Trophoblast cell (in vitro differentiated cells and primary cell): Measurements from ENCODE around the gene PCARE.
A peak's percentile ranks its signal among the peaks of the same experiment; 100 is the strongest.

Experiments
- DNase-seq, 2 donors: peaks; one replicate each; pipeline ENCODE4 v3.0.0-alpha.2; 2016
- H2AFZ ChIP-seq: 2 replicates; pipeline ENCODE4 v1.6.1; 2013; ENCODE audit warnings: low read length, moderate library complexity, mild to moderate bottlenecking; ENCODE audit not compliant: insufficient read depth, poor library complexity
- H2AK5ac ChIP-seq: 2 replicates; pipeline ENCODE4 v1.6.1; 2013; ENCODE audit warnings: mild to moderate bottlenecking, low read length
- H2BK120ac ChIP-seq: 2 replicates; pipeline ENCODE4 v1.6.1; 2013; ENCODE audit warnings: low read length, mild to moderate bottlenecking, moderate library complexity; ENCODE audit not compliant: insufficient read depth, poor library complexity
- H2BK12ac ChIP-seq: 2 replicates; pipeline ENCODE4 v1.6.1; 2013; ENCODE audit warnings: mild to moderate bottlenecking, low read length, moderate library complexity
- H2BK5ac ChIP-seq: 2 replicates; pipeline ENCODE4 v1.6.1; 2013; ENCODE audit warnings: low read length, low read depth, moderate library complexity, mild to moderate bottlenecking; ENCODE audit not compliant: poor library complexity
- H3K14ac ChIP-seq: 2 replicates; pipeline ENCODE4 v1.6.1; 2013; ENCODE audit warnings: mild to moderate bottlenecking, low read length
- H3K18ac ChIP-seq: 2 replicates; pipeline ENCODE4 v1.6.1; 2013; ENCODE audit warnings: mild to moderate bottlenecking, low read length
- H3K23ac ChIP-seq: 2 replicates; pipeline ENCODE4 v1.6.1; 2013; ENCODE audit warnings: low read length
- H3K27ac ChIP-seq: 2 replicates; pipeline ENCODE4 v1.5.1; 2013; ENCODE audit warnings: low read depth, mild to moderate bottlenecking, inconsistent platforms, low read length, moderate library complexity
- H3K27me3 ChIP-seq: 2 replicates; pipeline ENCODE4 v1.6.1; 2013; ENCODE audit warnings: inconsistent platforms, mild to moderate bottlenecking, low read length, moderate library complexity; ENCODE audit not compliant: insufficient read depth
- H3K36me3 ChIP-seq, 2 experiments: 1 replicate in 1 of 2; 2 replicates in 1 of 2; pipeline ENCODE4 v1.6.1; 2013; ENCODE audit warnings: low read length in 2 of 2, mild to moderate bottlenecking in 2 of 2, moderate library complexity in 1 of 2; ENCODE audit not compliant: insufficient read depth in 2 of 2, control insufficient read depth in 1 of 2
- H3K4ac ChIP-seq: 2 replicates; pipeline ENCODE4 v1.6.1; 2013; ENCODE audit warnings: low read depth, mild to moderate bottlenecking, low read length, moderate library complexity
- H3K4me1 ChIP-seq, 2 experiments: 1 replicate in 1 of 2; 2 replicates in 1 of 2; pipeline ENCODE4 v1.6.1; 2013; ENCODE audit warnings: low read length in 2 of 2, mild to moderate bottlenecking in 2 of 2, moderate library complexity in 1 of 2; ENCODE audit not compliant: insufficient read depth in 2 of 2, control insufficient read depth in 1 of 2
- H3K4me2 ChIP-seq: 2 replicates; pipeline ENCODE4 v1.6.1; 2013; ENCODE audit warnings: inconsistent platforms, mild to moderate bottlenecking, low read length, moderate library complexity
- H3K4me3 ChIP-seq: 2 replicates; pipeline ENCODE4 v1.5.1; 2013; ENCODE audit warnings: mild to moderate bottlenecking, low read depth, low read length, inconsistent platforms
- H3K79me1 ChIP-seq: one replicate; pipeline ENCODE4 v1.6.1; 2013; ENCODE audit warnings: low read length
- H3K79me2 ChIP-seq: 2 replicates; pipeline ENCODE4 v1.6.1; 2013; ENCODE audit warnings: low read length, mild to moderate bottlenecking; ENCODE audit not compliant: control insufficient read depth, insufficient read depth, poor library complexity
- H3K9ac ChIP-seq: 2 replicates; pipeline ENCODE4 v1.6.1; 2013; ENCODE audit warnings: mild to moderate bottlenecking, low read length
- H3K9me3 ChIP-seq: 2 replicates; pipeline ENCODE4 v1.6.1; 2013; ENCODE audit warnings: low read depth, mild to moderate bottlenecking, control low read depth, inconsistent platforms, low read length; ENCODE audit not compliant: insufficient read depth
- H4K12ac ChIP-seq: 2 replicates; pipeline ENCODE4 v1.6.1; 2013; ENCODE audit warnings: low read depth, mild to moderate bottlenecking, low read length, moderate library complexity
- H4K8ac ChIP-seq: 2 replicates; pipeline ENCODE4 v1.6.1; 2013; ENCODE audit warnings: low read depth, mild to moderate bottlenecking, low read length, moderate library complexity
- H4K91ac ChIP-seq: one replicate; pipeline ENCODE4 v1.6.1; 2013; ENCODE audit warnings: low read depth, mild to moderate bottlenecking, low read length, moderate library complexity
- WGBS: extraction: QIAGEN DNeasy Blood & Tissue Kit; methylation state at CpG from one replicate; pipeline ENCODE4 v1.1.7; 2013; ENCODE audit warnings: missing lambda C conversion rate; ENCODE audit not compliant: insufficient read length, insufficient coverage; ENCODE audit errors: extremely low coverage; 5-methylcytosine and 5-hydroxymethylcytosine counted together

PCARE gene

GRCh38 chr2:29017716-29018435 lies 56.4 kb downstream of the PCARE start:
- H4K8ac ChIP-seq, result no peak overlapping the region
- H2BK12ac ChIP-seq, result no peak overlapping the region
- no peak overlapping the region for H3K18ac ChIP-seq
- H3K79me1 ChIP-seq, result no peaks in the 10 kb centered on the region
- no peak overlapping the region for H3K4ac ChIP-seq
- H3K79me2 ChIP-seq, result no peaks in the 10 kb centered on the region
- no peak overlapping the region for H3K4me3 ChIP-seq
- no peak overlapping the region for H3K23ac ChIP-seq
- no peaks in the 10 kb centered on the region for H3K36me3 ChIP-seq
- peaks cover 2% of the 10 kb centered on the region for H3K9me3 ChIP-seq
- H4K12ac ChIP-seq, result no peak overlapping the region
- no peak overlapping the region for H2AK5ac ChIP-seq
- no peak overlapping the region for H2BK120ac ChIP-seq
- DNase-seq, result no peak
- H3K27ac ChIP-seq, result no peak overlapping the region
- no peaks in the 10 kb centered on the region for H3K27me3 ChIP-seq
- no peak overlapping the region for H3K9ac ChIP-seq
- H3K4me1 ChIP-seq, result no peaks in the 10 kb centered on the region
- no peak overlapping the region for H3K4me2 ChIP-seq
- WGBS, result no CpG with 5 or more reads among the region's 19 CpGs
- H3K14ac ChIP-seq, result no peak overlapping the region
- H2BK5ac ChIP-seq, result no peak overlapping the region
- H4K91ac ChIP-seq, result no peak overlapping the region
- no peak overlapping the region for H2AFZ ChIP-seq

- no peak overlapping the region for H3K9ac ChIP-seq
- no peak overlapping the region for H3K27ac ChIP-seq
- no peak overlapping the region for H3K4me3 ChIP-seq
- H3K27me3 ChIP-seq, result no peaks in the 10 kb centered on the region
- no peak overlapping the region for H3K4me2 ChIP-seq
- peaks cover 2% of the 10 kb centered on the region for H3K9me3 ChIP-seq
- H3K4me1 ChIP-seq, result no peaks in the 10 kb centered on the region
- H3K4ac ChIP-seq, result no peak overlapping the region
- H3K79me2 ChIP-seq, result no peaks in the 10 kb centered on the region
- H3K23ac ChIP-seq, result no peak overlapping the region
- no peaks in the 10 kb centered on the region for H3K36me3 ChIP-seq
- H2AK5ac ChIP-seq, result no peak overlapping the region
- no peak overlapping the region for H4K12ac ChIP-seq
- no peak overlapping the region for H2BK12ac ChIP-seq
- no peak overlapping the region for H4K91ac ChIP-seq
- WGBS, result no CpG with 5 or more reads among the region's 5 CpGs
- DNase-seq, result no peak
- H2BK120ac ChIP-seq, result no peak overlapping the region
- no peak overlapping the region for H2BK5ac ChIP-seq
- H2AFZ ChIP-seq, result no peak overlapping the region
- no peak overlapping the region for H3K14ac ChIP-seq
- H4K8ac ChIP-seq, result no peak overlapping the region
- H3K18ac ChIP-seq, result no peak overlapping the region
- H3K79me1 ChIP-seq, result no peaks in the 10 kb centered on the region
Observed at GRCh38 chr2:29016504-29016903, 57.8 kb downstream of the PCARE start.

DNA sequence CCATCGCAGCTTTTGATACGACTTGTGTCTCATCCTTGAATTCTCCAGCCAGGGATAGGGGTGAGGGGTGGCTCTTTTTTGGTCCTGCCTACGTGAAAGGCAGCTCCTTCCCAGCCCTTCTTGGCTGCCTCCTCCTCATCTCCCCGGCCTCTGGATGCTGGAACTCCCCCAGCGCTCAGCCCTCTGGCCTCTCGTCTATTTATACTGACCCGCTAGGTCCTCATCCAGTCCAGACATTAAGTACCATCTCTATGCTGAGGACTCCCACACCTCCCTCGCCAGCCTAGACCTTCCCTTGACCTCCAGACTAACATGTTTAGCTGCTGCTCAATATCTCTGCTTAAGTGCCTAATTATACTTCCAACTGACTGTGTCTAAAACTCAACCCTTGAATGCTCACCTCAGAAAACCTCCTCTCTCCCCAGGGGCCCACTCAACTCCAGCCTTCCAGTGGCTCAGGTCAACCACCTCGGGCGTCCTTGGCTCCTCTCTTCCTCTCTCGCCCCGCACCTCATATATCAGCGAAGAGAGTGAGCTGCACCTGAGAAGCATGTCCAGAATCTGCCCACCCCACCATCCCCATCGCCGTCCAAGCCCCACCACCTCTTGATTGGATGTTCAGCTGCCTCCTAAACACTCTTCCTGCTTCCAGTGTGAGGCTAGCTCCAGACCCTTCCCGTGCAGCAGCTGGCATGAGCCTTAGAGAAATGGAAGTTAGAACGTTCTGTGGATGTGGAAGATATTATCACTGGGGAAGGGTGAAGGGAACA lies 58.4 kb downstream of the PCARE start:
- Histone ChIP-seq H2BK120ac (no peak overlapping the region), H3K79me2 (no peaks in the 10 kb centered on the region), H3K18ac (no peak overlapping the region), H3K14ac (no peak overlapping the region), H3K4me1 (no peaks in the 10 kb centered on the region), H3K4me2 (no peak overlapping the region), H3K9ac (no peak overlapping the region), H3K4ac (no peak overlapping the region), H4K12ac (no peak overlapping the region), H3K36me3 (no peaks in the 10 kb centered on the region), H3K4me3 (no peak overlapping the region), H4K91ac (no peak overlapping the region), H3K9me3 (peaks cover 2% of the 10 kb centered on the region), H2AK5ac (no peak overlapping the region), H2BK12ac (no peak overlapping the region), H3K27me3 (no peaks in the 10 kb centered on the region), H3K27ac (no peak overlapping the region), H2BK5ac (no peak overlapping the region), H3K23ac (no peak overlapping the region), H3K79me1 (no peaks in the 10 kb centered on the region), H4K8ac (no peak overlapping the region), H2AFZ (peak overlapping the region; percentile 9)
- WGBS, result no CpG with 5 or more reads among the region's 17 CpGs
- DNase-seq, result no peak

GRCh38 chr2:29014811-29015421 lies 59.4 kb downstream of the PCARE start:
- no peak overlapping the region for H3K27ac ChIP-seq
- H3K14ac ChIP-seq, result no peak overlapping the region
- no peaks in the 10 kb centered on the region for H3K79me1 ChIP-seq
- DNase-seq, result no peak
- no peak overlapping the region for H2AFZ ChIP-seq
- H3K4me2 ChIP-seq, result no peak overlapping the region
- H3K4me3 ChIP-seq, result no peak overlapping the region
- no peaks in the 10 kb centered on the region for H3K36me3 ChIP-seq
- peaks cover 2% of the 10 kb centered on the region for H3K9me3 ChIP-seq
- no peak overlapping the region for H3K18ac ChIP-seq
- no peaks in the 10 kb centered on the region for H3K27me3 ChIP-seq
- no peak overlapping the region for H3K23ac ChIP-seq
- H4K8ac ChIP-seq, result no peak overlapping the region
- no peak overlapping the region for H3K4ac ChIP-seq
- H2AK5ac ChIP-seq, result no peak overlapping the region
- no peak overlapping the region for H4K91ac ChIP-seq
- no peak overlapping the region for H3K9ac ChIP-seq
- H3K79me2 ChIP-seq, result no peaks in the 10 kb centered on the region
- no peak overlapping the region for H4K12ac ChIP-seq
- WGBS, result no CpG with 5 or more reads among the region's 13 CpGs
- no peaks in the 10 kb centered on the region for H3K4me1 ChIP-seq
- H2BK5ac ChIP-seq, result no peak overlapping the region
- H2BK12ac ChIP-seq, result no peak overlapping the region
- H2BK120ac ChIP-seq, result no peak overlapping the region
